ENCODE measurements around the gene DNAJB6. TPM values are rescaled to one million over a fixed set of nuclear protein-coding genes. Genes with fewer than 3 reads are reported as not detected.

DNAJB6 gene
- total RNA-seq, 1 experiment from 2014 or later = 288 TPM

- peak; percentile 84 for ATAC-seq
- POLR2A ChIA-PET = no interaction called here
- CTCF ChIA-PET = interaction anchor here (0.7 to 1.9 kb wide), 6 partner anchors 8 to 488 kb away, joined by 3 to 5 read pairs (median 4); no protein-coding TSS in a partner anchor
- TF ChIP-seq ZNF396 (CRISPR knock-in tag; IDR thresholded peaks at IDR 0.05; ENCODE audit: borderline replicate concordance) (no peak), SMAD3 (CRISPR knock-in tag; IDR thresholded peaks at IDR 0.05; ENCODE audit: borderline replicate concordance) (0 out of 2 replicates have a peak, but pooled peaks have one; percentile 41), EMX1 (CRISPR knock-in tag; IDR thresholded peaks at IDR 0.05) (no peak), OVOL2 (CRISPR knock-in tag; IDR thresholded peaks at IDR 0.05; ENCODE audit: borderline replicate concordance) (no peak), ZNF317 (CRISPR knock-in tag; IDR thresholded peaks at IDR 0.05; ENCODE audit: borderline replicate concordance, low read depth) (no peak), TEAD4 (CRISPR knock-in tag; IDR thresholded peaks at IDR 0.05) (0 out of 2 replicates have a peak, but pooled peaks have one; percentile 29), ZNF425 (CRISPR knock-in tag; conservative IDR thresholded peaks at IDR 0.05) (no peak), ZNF281 (CRISPR knock-in tag; IDR thresholded peaks at IDR 0.05) (no peak), SP1 (CRISPR knock-in tag; conservative IDR thresholded peaks at IDR 0.05) (0 out of 2 replicates have a peak, but pooled peaks have one; percentile 20), TEAD1 (CRISPR knock-in tag; IDR thresholded peaks at IDR 0.05) (peak; percentile 82; the same call in 1 of the 2 replicates), ZNF232 (CRISPR knock-in tag; IDR thresholded peaks at IDR 0.05) (no peak), ESRRA (CRISPR knock-in tag; IDR thresholded peaks at IDR 0.05; ENCODE audit: borderline replicate concordance) (no peak), ZNF532 (CRISPR knock-in tag; IDR thresholded peaks at IDR 0.05; ENCODE audit: borderline replicate concordance) (peak; percentile 60; the same call in 1 of the 2 replicates), ZSCAN18 (CRISPR knock-in tag; IDR thresholded peaks at IDR 0.05) (no peak), USF2 (CRISPR knock-in tag; IDR thresholded peaks at IDR 0.05) (peak; percentile 64; the same call in 1 of the 2 replicates), USF1 (CRISPR knock-in tag; IDR thresholded peaks at IDR 0.05) (peak; percentile 79), ARID4B (CRISPR knock-in tag; IDR thresholded peaks at IDR 0.05; ENCODE audit: borderline replicate concordance) (no peak), FOXP1 (CRISPR knock-in tag; IDR thresholded peaks at IDR 0.05; ENCODE audit: borderline replicate concordance) (no peak)
These were observed 50.4 kb downstream of the DNAJB6 start for GRCh38 chr7:157386979-157387800.

More at GRCh38 chr7:157386979-157387800, 50.4 kb downstream of the DNAJB6 start:
- Mint-ChIP-seq H3K27ac (peak overlapping the region; percentile 88), H3K4me3 (no peak overlapping the region), H3K9me3 (no peaks in the 10 kb centered on the region), H3K36me3 (peaks cover 79% of the 10 kb centered on the region), H3K4me1 (peaks cover 60% of the 10 kb centered on the region), H3K27me3 (ENCODE audit: low read depth) (no peaks in the 10 kb centered on the region)
- DNase-seq (ENCODE audit: low spot score) = peak; percentile 89

Measured in WTC11 (cell line).